T1000 (cell line): Measurements from ENCODE around the gene NPAS2.

Experiments
- DNase-seq: peaks from one replicate; lab custom pipeline; 2025; ENCODE audit warnings: mixed read lengths; lab: John Stamatoyannopoulos, UW

Gene NPAS2

GRCh38 chr2:100988630-100989417 is 168.9 kb downstream of the NPAS2 start:
- DNase-seq: no peak

DNA sequence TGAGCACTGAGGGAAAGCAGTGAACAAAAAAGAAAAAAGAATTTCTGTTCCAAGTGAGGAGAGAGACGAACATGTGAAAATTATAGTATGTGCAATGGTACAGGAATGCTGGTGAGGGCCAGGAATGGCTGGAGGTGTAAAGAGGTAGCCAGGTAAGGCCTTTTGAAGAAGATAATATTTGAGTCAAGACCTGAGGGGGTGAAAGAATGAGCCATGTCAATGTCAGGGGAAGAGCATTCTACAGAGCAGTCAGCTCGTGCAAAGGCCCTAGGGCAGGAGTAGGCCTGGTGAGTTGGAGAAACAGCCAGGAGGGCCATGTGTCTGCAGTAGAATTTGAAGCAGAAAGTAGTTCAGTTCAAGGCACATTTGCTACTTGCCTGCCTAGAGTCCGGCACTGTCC is 169.7 kb downstream of the NPAS2 start:
- no peak for DNase-seq

DNA sequence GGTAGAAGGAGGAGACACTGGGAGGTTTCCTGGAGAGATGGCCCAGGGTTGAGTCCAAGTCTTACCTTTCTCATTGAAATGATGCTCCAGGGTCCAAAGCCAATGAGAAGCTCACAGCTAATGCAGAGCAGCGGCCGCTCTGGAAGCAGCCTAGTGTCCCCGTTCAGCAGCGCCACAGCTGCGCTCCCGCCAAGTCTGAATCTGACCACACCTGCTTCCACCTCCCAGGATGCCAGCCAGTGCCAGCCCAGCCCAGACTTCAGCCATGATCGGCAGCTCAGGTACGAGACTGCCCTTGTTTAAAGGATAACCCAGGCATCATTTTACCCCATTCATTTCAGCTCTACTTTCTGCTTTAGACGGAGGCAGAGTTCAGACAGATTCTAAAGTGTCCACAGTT is 170.2 kb downstream of the NPAS2 start:
- DNase-seq: no peak

- DNase-seq: no peak
Measured at GRCh38 chr2:100990650-100991403, 170.9 kb downstream of the NPAS2 start.

- DNase-seq: no peak
Measured at GRCh38 chr2:100991404-100991773, 171.4 kb downstream of the NPAS2 start.

DNA sequence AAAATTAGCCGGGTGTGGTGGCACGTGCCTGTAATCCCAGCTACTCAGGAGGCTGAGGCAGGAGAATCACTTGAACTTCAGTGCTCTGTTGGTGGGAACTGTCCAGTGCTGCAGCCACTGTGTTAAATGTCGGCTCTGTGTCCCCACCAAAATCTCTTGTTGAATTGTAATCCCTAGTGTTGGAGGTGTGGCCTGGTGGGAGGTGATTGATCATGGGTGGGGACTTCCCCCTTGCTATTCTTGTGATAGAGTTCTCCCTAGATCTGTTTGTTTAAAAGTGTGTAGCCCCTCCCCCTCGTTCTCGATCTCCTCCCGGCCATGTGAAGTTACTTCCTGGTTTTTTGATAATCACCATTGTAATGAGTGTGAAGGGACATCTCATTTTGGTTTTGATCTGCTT is 172.3 kb downstream of the NPAS2 start:
- DNase-seq: no peak

DNA sequence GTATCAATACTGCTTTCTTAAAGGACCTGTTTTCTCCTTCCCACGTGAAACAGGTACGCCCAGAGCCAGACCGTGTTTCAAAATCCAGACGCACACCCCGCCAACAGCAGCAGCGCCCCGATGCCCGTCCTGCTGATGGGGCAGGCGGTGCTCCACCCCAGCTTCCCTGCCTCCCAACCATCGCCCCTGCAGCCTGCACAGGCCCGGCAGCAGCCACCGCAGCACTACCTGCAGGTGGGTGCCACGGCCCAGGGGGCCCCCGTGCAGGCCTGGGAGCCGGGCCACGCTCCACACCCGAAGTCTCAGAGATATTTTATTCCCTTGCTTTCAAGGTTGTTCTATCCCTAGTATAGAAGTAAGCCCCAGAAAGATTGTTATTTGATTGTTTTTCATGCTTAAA is 173.4 kb downstream of the NPAS2 start:
- DNase-seq: no peak

GRCh38 chr2:100995309-100996075 is 175.6 kb downstream of the NPAS2 start:
- no peak for DNase-seq

- DNase-seq: no peak
Measured at GRCh38 chr2:100997509-100998234, 177.7 kb downstream of the NPAS2 start.

DNA sequence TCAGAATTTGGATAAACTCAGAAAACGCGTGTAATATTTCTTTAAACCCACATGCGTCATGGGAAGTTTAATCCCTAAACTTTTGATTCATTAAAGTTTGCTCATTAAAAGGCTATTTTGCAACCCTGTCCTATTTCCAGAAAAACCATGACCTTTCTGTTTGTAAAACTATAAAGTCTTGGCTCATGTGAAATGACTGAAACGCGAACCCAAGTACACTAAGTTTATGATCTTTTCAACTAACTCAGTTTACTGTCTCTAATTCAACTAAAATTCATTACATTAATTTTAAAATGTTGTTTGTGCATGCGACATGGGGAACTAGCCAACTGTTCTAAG is 178.3 kb downstream of the NPAS2 start:
- DNase-seq: no peak

- no peak for DNase-seq
Measured at GRCh38 chr2:100999995-101000394, 180.1 kb downstream of the NPAS2 start.

- DNase-seq: peak; percentile 88
Measured at GRCh38 chr2:101001691-101002561, 182.0 kb downstream of the NPAS2 start, which contains the start of gene RPL31. Gene RPL31, plus strand, starts transcription at chr2:101002289. Its CDS starts 413 bp downstream, at chr2:101002702.

GRCh38 chr2:101002562-101003277 is 182.8 kb downstream of the NPAS2 start:
- DNase-seq: no peak

DNA sequence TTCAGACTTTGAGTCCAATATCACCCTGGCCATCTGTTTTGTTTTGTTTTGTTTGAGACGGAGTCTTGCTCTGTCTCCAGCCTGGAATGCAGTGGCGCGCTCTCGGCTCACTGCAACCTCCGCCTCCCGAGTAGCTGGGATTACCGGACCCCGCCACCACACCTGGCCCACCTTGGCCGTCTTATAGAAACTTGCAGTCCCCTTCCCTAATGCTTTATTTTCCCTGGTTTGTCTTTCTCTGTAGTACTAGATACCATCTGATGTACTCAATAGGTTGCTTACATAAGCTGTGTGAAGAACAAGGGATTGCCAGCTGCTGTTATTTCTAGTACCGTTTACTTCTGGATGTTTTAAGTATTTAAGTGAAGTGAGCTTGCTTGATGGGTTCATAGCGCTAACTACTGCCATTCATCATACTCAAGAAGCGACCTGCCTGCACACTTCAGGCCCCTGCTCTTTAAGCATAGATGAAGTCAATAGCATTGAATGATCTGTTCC is 183.4 kb downstream of the NPAS2 start:
- no peak for DNase-seq

DNA sequence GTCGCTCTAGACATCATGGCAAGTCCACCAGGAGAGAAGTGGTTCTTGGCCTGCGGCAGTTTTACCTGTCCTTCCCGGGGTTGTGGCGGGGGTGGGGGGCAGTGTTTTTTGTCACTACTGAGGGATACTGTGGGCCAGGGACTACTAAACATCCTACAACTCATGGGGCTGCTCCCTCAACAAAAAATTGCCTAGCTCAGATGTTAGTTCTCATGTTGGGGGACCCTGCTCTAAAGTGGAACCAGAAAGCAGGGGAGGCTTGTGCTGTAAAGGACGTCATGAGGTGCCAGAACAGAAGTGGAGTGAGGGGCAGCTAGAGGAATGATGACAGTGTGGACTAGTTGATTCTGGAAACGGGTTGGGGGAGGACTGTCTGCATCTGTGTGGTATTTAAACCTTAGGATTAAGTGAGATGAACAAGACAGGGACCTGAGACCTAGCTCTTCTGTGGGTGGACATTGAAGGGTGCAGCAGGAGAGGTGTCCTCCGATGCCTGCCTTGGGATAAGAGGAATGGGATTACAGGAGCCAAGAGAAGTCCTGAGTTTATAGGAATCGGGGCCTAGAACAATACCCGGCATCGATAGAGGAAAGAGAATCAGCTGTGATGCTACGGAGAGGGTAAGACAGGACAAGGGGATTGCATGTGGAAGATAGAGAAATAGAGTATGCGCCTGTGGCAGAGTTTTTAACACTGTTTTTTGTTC is 184.8 kb downstream of the NPAS2 start:
- DNase-seq: no peak

DNA sequence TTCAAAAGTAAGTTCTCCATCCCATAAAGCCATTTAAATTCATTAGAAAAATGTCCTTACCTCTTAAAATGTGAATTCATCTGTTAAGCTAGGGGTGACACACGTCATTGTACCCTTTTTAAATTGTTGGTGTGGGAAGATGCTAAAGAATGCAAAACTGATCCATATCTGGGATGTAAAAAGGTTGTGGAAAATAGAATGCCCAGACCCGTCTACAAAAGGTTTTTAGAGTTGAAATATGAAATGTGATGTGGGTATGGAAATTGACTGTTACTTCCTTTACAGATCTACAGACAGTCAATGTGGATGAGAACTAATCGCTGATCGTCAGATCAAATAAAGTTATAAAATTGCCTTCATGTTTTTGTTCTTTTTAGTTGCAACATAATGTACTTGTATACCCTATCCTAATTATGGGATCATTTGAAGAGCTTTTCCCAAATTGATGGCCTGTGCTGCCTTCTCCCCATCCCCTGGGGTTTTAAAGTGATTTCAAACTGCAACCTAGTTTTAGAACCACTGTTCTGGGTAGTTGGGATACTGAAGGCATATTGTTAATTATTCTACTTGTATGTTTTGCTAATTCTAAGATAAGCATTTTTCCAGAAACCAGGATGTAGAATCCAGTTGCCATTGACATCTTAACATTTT is 186.3 kb downstream of the NPAS2 start:
- DNase-seq: no peak

GRCh38 chr2:101007415-101008345 is 187.7 kb downstream of the NPAS2 start:
- DNase-seq: no peak

DNA sequence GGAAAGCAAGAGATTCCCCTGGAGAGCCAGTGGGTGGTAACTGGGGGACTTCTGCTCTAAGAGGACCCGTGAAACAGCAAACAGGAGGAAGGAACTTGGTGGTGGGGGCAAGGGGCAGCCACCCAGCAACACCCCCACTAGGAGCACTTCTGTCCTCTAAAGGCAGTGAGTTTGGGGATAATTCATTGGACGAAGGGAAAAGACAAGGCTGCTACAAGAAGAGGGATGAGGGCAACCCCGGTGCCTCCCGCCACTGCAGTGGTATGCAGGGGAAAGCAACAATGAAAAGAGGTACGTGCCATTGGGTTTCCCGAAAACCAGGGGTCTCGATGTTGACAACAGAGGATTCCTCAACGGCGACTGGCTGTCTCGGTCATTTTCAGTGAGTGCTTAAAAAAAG is 191.2 kb downstream of the NPAS2 start:
- no peak for DNase-seq
